ENCODE results near the gene NOL6.

- TF ChIP-seq CTCF (IDR thresholded peaks at IDR 0.05), result no peak
- TF ChIP-seq USF2 (IDR thresholded peaks at IDR 0.05), result no peak
- no peak for TF ChIP-seq CEBPB (IDR thresholded peaks at IDR 0.05)
- TF ChIP-seq HDAC2 (IDR thresholded peaks at IDR 0.05), result no peak
- no peak for TF ChIP-seq BHLHE40 (IDR thresholded peaks at IDR 0.05; ENCODE audit: low read depth, low read length)
- no peak for TF ChIP-seq RFX5 (IDR thresholded peaks at IDR 0.05)
- no peak for TF ChIP-seq JUNB (IDR thresholded peaks at IDR 0.05)
- no peak for TF ChIP-seq REST (IDR thresholded peaks at IDR 0.05)
- TF ChIP-seq NR3C1 (IDR thresholded peaks at IDR 0.05), result no peak
- no peak for TF ChIP-seq ZC3H11A (IDR thresholded peaks at IDR 0.05)
Observed at GRCh38 chr9:33433871-33434270, 39.9 kb downstream of the NOL6 start.
